ENCODE results near the gene TNS2.

Gene TNS2

DNA sequence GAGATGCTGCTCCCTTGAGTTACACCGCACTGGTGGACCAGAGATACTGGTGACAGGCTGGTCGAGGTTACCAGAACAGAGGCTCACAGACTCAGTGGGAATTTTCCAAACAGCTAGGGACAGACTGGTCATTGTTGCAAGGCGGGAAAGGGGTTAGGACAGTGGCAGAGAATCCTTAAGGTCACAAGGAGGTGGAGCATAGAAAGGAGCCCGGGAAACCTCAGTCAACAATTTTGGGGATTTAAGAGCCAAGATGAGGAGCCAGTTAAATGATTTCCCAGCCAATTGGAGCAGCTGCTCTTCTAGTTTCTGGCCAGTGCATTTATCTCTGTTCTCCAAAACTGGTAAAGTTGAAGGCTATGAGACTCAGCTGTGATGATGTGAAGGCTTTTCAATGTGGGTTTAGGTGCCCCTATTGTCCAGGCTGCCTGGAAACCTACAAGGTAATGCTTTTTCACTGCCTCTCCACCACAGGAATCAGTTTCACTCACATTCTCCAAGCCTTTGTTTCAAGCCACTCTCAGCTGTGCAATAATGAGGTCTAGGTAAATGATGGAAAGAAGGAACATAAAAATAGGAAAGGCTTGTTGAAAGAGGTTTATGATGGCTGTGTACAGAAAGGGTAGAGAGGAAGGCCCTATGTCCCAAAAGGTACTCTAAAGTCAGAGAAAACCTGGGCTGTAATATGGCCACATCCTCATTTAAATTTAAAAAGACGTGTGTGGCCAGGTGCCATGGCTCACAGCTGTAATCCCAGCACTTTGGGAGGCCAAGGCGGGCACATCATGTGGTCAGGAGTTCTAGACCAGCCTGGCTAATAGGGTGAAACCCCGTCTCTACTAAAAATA lies 7.0 kb upstream of the TNS2 start:
- no peak for DNase-seq

DNA sequence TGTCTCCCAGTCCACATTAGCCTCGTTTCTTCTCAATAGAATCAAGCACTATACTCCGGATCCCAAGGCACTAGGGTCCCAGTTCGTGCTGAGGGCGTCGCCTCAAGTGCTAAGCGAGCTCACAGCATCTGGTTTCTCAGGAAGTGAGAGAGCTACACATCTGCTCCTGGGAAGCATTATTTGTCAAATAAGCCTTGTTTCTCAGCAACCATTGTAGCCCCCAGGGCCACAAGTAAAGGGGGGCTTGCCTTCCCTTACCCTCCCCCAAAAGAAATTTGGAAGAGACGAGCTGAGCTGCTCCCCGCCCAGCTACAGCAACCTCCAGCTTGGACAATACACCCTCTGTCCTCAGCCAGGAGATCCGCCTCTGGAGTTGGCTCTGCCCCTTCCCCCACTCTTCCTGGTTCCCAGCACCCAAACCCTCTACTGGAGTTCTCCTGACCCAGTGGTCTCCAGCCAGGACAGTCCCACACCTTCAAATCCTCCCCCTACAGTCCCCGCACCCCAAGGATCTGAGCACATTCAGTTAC lies 5.7 kb upstream of the TNS2 start:
- DNase-seq, result no peak

DNA sequence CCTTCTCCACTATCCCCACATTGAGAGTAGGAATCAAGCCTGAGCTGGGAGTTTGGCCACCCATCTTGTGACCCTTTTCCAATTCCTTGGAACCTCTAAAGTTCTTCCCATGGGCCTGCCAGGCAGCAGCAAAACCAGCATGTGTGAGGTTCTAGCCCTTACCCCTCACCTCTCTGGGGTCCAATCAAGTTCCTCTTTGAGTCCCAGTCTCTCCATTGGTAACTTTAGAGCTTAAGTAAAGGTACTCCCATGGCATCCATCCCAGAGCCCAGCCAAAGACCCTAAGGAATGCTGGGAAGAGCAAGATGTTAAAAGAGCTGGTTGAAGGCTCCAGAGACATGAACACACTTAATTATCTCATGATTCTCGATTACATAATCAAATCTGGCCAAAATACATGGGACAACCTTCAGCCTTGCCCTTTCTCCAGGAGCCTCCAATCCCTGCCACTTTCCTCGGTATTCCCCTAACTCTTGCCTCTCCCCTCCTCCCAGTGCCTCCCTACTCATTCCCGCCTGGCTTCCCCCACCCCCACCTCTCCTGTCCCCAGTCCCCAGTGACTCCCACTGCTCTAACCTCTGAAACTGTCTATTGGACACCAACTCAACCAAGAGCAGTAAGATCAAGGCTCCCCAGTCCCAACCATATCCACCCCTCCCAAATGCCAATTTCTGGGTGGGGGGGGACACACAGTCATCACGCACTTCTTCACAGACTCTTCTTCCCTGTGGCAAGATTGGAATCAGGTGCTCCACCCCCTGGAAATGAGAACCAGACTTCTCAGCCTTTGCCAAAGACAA lies 4.8 kb upstream of the TNS2 start:
- no peak for DNase-seq

DNA sequence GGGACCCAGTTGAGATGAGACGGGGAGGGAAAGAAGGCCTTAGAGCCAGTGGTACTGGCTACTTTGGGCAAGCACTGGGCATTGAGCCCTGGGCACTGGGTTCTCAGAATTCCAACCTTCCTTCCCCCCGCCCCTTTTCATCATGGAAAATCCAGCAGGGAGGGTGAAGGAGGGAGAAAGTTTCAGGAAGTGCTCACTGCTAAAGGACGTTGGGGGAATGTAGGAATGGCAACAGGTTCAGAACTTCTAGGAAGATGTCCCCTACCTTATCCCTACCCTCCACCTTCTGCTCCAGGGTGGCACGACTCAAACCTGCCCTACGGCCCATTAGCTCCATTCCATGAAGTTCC lies 4.2 kb upstream of the TNS2 start:
- DNase-seq, result no peak

DNA sequence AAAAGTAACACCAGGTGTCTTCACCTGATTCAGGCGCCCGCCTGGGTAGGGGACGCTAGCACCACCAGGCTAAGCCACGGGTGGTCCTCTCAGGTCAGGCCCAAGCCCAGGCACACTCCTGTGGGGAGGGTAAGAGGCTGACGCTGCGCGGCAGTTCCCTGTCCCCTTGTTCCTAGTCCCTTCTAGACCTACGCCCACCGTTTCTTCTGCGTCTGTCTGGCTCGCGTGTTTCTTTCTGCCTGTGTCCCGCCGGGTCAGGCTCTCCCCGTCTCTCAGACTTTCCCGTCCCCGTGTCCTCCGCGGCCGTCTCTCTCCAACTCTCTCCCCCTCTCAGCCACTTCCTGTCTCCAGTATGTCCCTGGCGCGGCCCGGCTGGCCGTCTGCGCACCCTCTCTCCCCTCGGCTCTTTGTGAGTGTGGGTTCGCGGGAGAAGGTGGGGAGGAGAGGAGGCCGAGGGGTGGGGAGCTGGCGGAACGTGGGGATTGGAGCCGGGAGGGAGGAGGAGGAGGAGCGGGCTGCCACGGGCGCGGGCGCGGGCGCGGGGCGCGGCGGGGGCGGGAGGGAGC lies 3.1 kb upstream of the TNS2 start:
- peak; percentile 78 for DNase-seq

DNA sequence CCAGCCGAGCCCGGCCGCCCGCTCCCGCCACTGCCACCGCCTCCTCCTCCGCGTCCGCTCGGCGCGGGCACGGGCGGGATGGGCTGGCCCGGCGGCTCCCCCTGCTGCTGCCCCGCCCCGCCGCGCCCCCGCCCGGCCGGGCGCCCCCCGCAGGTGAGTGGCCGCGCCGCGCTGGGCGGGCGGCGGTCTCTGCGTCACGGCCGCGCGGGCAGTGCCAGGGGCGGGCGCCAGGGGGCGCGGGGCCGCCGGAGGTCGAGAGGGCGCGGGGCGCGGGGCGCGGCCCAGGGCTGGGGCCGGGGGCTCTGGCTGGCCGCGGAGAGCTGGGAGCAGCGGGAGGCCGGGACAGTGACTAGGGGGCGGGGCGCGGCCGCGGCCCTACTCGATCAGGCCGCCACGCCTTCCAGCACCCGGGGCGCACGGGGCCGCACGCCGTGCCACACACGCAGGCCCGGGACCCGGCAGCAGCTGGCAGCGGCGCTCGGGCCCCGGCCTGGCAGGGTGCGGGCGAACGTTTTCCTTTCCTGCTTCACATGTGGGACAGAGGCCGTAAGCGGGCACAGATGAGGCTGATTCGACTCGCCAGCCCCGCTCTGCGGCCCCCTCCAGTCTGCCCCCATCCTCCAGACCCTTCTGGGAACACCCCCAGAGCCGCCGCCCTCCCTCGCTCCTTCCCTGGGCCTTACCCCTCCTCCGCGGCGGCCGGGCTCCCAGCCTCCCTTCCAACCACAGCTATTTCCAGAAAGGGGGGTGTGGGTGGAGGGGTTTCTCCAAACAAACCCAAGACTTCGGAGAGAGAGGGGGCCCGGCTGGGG lies 2.4 kb upstream of the TNS2 start:
- peak; percentile 78 for DNase-seq

DNA sequence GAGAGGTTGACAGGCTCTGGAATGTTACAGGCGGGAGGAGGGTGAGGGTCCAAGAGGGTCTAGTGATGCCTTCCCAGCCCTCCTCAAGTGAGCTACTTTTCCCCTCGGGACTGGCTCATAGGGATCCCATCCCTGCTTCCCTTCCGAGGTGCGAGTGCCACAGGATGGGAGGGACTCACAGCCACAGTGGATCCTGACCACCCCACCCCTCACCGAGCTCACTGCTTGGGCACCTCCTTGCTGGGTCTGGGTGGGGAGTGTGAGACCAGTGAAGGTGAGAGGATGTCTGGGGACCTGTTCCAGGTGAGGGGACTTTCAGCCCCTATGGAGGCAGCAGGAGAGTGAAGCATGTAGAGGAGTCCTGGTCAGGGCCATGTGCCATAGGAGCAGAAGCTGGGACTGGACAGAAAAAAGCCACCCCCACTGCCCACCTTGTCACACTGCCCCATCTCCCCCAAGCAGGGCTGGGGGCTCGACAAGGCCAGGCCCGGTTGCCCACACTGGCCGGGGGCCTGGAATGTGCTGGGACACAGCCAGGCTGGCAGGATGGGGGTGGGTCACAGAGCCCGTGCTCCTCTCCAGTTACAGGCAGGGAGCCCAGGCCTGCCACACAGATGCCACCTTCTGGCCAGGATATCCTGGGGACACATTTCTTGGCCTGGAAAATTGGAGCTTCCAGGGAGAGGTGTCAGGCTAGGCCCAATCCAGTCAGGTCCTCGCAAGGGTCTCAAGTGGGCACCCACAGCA lies 1.7 kb upstream of the TNS2 start:
- no peak for DNase-seq

DNA sequence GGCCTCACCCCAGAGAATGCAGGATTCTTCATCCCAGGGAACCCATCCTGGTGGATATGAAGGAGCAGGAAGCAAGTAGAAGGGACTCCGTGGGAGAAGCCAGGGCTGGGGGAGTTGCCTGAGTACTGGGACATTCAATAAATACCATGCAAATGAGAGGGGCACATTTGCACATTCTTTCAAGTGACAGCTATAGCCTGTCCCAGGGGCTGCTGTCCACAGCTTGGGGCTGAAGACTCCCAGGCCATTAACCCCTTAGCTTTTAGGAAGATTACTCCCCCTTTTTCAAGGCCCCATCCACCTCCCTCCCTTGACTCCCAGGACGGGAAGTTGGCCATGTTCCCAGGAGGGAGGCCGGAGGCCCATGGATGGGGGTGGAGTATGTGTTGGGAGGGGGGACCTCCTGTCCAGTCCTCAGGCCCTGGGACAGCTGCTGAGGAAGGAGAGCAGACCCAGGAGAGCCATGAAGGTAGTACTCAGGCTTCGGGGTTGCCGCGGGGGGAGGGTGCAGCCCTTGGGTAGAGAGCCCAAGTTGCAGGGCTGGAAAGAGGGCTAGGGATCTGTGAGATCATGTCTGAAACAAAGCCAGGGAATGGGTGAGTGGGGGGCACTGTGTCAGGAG lies 974 bp upstream of the TNS2 start:
- DNase-seq, result peak; percentile 24

DNA sequence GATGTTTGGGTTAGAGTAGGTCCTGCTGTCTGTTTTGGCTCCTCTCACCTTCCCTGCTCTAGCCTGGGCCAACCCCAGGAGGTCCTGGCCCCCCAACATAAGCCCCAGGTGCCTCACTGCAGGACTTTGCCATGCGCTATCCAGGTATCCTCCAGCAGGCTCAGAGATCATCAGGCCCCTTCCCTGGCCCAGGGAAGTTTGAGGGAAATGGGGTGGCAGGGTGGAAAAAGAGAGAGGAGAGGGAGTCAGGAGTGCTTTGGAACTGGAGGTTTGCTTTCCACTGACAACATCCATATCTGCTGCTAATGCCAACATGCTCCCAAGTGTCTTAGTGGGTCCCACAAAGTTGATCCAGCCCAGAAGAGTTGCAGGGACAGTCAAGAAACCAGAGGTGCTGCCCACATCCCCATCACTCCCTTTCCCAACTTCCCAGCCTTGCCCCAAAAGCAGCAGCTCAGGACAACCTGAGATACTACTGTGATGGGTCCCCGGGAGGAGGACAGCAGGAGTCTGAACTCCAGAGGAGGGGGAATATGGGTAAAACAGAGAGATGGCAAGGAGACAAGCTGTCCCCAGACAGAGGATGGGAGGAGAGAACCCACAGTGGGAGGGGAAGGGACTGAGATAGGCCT lies 677 bp downstream of the TNS2 start:
- DNase-seq, result no peak

DNA sequence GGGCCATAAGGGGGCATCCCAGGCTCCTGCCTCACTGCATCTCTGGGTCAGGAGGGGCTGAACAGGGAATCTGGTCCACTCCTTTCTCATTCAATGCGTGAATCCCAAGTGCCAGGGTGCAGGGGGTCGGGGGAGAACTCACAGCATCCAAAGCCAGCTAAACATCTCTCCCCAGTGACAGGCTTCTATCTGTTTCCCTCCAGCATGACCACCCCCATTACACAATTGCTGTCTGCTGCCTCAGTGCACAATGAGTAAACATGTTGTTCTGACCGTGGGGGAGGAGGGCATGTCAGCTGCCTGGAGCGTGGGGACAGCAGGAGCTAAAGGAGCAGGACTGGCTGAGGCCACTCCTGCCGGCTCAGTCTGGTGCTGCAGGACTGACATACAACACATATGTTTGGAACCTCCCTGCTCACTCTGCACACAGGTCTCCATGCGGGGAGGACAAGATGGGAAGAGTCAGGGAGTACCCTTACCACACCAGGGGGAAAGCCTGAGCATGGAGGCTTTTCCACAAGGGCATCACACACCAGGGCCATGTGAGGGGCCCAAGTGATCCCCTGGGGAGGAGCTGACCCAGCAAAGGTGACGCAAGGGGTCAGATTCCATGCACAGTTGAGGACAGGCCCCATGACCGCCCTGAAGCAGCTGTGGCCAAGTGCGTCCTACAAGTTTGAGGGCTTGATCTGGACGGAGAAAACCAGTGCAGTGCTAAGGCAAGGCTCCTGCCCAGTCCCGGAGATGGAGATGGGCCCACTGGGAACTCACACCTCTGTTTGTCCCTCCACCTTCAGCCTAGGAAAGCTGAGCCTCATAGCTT lies 1.4 kb downstream of the TNS2 start:
- DNase-seq, result peak; percentile 14

DNA sequence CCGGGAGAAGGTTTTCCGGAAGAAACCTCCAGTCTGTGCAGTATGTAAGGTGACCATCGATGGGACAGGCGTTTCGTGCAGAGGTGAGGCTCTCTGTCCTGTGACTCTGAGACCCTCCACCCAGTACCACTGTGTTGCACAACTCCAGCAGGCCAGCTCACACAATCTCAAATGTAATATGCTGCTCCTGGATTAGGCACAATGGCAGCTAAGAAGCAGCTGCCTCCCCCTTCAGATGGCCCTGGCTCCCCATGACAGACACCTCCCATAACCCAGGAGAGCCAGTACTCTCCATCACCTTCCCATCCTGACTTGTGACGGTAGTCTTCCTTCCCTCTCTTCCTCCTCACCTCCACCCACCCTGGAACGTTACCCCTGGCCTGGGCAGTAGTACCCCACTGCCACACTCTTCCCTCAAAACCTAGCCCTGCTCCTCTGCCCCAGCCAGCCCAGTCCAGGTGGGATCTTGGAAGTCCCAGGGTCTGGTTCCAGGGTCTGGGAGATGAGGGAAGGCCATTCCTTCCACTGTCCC lies 2.1 kb downstream of the TNS2 start:
- no peak for DNase-seq

DNA sequence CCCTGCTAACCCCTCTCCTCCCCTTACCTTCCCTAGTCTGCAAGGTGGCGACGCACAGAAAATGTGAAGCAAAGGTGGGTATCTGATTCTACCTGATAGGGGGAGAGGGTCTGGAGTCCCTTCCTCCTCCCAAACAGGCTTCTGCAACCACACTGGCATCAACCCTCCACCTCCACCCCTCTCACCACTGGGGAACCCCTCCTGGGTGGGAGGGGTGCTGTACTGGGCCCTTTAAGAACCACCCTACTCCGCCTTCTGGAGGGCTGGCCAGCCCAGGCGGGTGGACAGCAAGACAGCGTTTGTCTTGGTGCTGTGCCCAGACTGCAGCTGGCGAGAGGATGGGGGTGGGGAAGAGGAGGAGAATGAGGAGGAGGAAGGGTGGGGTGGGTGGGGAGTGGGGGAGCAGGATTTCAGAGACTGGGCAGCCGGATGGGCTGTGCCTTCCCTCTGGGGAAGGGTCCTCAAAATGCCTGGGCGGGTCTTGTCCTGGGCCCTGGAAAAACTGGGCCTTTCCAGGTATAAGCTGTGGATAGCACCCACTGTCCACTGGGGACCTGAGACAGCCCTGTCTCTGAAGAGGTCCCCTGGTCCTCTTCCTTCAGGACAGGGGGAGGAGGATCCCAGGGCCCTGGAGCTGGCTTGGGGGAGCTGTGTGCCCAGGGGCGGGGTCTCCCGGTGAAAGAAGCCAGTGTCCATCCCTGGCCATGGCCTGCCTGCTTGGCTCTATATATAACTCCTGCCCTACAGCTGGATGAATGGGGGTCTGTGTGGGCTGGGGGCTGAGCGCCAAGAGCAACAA lies 2.8 kb downstream of the TNS2 start:
- DNase-seq, result peak; percentile 35

DNA sequence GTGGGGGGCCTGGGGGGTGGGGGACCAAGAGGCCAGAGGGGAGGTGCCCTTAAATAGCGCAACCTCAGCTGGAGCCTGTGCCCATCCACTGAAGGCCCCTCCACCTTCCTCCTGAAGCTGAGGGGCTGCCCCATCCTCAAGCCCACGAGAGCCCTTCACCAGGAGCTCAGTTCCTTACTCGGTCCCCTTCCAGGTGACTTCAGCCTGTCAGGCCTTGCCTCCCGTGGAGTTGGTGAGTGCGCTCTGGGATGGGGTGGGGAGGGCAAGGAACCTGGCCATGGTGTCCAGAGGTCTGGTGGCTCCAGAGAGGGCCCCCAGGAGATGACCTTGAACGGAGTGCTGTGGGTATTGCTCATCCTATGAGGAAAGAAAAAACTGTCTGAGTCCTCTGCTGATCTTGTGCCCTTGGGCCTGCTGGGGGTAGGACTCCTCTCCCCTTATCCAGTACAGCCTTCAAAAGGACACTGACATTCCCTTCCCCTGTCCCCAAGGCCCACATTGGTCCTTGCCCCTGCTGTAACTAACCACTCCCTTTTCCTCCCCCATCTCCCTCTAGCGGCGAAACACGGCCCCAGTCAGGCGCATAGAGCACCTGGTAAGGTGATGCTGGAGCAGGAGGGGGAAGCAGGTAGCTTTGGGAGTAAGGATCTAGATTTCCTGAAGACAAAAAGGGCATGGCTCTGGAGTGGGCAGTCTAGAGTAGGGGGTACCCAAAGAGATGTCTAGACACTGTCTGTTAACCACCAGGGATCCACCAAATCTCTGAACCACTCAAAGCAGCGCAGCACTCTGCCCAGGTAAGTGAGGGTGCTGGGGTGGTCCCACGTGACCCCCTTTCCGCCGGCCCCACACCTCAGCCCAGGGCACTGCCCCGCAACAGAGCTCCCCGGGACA lies 3.6 kb downstream of the TNS2 start:
- peak; percentile 14 for DNase-seq

DNA sequence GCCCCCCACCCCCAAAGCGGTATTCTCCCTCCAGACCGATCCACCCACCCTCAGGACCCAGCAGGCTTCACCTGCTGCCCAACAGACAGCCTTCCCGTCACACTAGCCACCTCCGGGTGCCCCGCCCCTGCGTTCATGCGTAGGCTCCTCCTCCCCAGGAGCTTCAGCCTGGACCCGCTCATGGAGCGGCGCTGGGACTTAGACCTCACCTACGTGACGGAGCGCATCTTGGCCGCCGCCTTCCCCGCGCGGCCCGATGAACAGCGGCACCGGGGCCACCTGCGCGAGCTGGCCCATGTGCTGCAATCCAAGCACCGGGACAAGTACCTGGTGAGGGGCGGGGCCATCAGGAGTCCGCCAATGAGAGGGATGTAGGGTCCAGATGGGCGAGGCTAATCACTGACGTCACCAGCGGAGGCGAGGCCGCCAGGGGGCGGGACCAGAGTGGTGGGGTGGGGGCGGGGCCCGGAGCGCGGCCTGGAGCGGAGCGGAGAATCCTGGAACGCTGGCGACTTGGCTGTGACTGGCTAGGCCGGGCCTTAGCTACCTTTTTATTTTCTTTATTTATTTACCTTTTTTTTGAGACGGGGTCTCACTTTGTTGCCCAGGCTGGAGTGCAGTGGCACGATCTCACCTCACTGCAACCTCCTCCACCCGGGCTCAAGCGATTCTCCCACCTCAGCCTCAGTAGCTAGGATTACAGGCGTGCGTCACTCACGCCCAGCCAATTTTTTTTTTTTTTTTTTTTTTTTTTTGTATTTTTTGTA lies 4.4 kb downstream of the TNS2 start:
- DNase-seq, result peak; percentile 93

DNA sequence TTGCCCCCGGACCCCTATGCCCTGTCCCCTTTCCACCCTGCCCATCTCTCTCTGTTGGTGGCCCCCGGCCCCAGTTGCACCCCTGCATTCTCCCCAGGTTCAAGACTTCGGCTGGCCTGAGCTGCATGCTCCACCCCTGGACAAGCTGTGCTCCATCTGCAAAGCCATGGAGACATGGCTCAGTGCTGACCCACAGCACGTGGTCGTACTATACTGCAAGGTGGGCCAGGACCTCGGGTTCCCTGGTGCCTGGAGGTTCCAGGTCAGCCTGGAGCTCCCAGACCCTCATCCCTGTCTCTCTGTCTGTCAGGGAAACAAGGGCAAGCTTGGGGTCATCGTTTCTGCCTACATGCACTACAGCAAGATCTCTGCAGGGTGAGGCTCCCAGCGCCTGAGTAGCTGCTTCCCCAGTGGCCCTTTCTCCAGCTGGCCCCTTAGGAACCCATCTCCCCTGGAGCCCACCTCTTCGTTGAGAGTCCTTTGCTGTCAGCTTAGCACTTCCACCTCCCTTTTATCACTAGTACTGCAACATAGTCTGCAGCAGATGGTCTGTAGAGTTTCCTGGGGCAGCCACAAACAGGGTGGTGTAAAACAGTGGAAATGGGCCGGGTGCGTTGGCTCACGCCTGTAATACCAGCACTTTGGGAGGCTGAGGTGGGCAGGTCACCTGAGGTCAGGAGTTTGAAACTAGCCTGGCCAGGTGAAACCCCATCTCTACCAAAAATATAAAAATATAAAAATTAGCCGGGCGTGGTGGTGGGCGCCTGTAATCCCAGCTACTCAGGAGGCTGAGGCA lies 5.8 kb downstream of the TNS2 start:
- no peak for DNase-seq

DNA sequence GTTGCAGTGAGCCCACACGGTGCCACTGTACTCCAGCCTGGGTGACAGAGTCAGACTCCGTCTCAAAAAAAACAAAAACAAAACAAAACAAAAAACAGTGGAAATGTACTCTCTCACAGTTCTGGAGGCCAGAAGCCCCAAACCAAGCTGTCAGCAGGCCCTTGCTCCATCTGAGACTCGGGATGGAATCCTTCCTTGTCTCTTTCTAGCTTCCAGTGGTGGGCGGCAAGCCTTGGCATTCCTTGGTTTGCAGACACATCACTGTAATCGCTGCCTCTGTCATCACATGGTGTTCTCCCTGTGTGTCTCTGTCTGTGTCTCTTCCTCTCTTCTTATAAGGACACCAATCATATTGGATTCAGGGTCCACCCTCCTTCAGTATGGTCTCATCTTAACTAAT lies 6.4 kb downstream of the TNS2 start:
- no peak for DNase-seq

All from kidney glomerular epithelial cell (primary cell).